Skin epidermis (tissue), 12 donors: ENCODE data around the gene TRIM9.
"Not testable (repeated sequence)": the region's sequence is repeated elsewhere in the genome, so short reads cannot be mapped to it uniquely, and the experiment has no call there.

ENCODE experiments used
- H3K27ac ChIP-seq, 21 experiments: fragments of 200-600 bp; sonication (generic) in 11 of 21; one replicate each; pipeline ENCODE4 v1.5.0; 2020; ENCODE audit warnings: mild to moderate bottlenecking in 3 of 21, inconsistent platforms in 2 of 21, moderate library complexity in 2 of 21
- H3K4me3 ChIP-seq, 7 experiments: fragments of 200-600 bp; sonication (generic) in 2 of 7; one replicate each; pipeline ENCODE4 v1.5.0; 2020; ENCODE audit warnings: inconsistent platforms in 2 of 7, mild to moderate bottlenecking in 2 of 7, moderate library complexity in 1 of 7

The TRIM9 gene

DNA sequence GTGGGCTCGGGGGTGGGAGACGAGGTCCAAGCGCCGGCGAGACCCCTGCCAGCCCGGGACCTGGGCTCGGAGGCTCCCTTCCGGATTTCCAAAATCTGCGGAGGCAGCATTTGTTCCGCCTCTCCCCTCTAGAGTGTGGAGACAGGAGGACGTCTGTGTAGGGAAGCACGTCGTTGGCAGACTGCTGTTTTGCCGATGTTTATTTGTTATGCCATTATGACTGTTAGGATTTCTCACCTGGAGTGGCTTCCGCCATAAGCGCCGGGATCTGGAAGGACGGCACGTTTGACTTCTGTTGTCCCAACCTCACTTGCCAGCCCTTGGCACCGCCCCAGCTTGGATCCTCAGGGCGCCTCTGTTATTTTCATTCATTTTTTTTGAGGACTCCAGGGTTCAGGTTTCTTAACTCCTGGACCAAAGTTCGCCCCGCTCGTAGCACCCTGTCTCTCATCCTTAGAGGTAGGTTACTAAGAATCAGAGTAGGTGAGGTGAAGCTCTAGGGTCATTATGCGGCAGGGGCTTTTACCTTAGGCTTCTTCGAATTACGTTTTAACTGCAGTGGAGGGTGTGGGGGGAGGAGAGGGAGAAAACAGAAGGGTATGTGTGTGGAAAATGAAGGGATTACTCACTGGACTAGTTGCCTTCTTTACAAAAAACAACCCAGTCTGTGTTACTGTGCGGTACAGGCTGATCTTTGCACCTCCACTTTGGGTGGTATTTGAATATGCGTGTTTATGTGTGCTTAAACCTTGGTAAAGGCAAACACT, 150.1 kb downstream of the TRIM9 start:
- Histone ChIP-seq H3K27ac (peak overlapping the region; percentile 33 to 93 (median 84)), H3K4me3 (peak overlapping the region; percentile 53 to 80 (median 72))

DNA sequence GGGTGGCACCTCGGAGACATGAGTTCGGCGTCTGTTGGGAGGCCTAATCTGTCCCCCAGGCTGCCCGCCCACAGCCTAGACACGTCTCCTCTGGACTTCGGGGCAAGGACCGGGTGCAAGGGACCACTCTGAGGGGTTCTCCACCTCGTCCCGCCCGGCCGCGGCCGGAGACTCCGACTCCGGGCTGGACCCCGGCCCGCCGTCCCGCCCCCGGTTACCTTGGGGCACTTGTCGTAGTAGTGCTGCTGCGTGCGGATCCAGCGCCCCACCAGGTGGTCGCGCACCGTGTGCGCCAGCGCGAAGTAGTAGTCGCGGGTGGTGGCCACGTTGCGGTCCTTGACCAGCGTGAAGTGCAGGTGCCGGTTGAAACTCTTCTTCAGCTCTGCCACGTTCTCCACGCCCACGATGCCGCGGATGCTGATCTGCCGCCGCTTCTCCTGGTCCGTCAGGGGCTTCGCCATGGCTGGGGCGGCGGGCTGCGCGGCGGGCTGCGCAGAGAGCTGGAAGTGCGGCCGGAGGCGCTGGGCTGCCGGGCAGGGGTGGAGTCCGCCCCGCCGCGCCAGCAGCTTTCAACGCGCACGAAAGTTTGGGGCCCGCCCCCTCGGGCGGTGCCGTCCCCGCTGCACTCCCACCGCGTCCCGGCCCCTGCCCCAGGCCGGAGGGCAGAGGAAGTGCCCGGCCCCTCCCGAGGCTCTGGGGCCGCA, 150.8 kb downstream of the TRIM9 start, which contains the start of gene PYGL:
TSS of gene PYGL (minus strand) at position 541 of the 704 bp plus-strand sequence. CDS start at position 461, 80 bp downstream.
- peak within 1 kb of the TSS; percentile 53 to 80 (median 72) for H3K4me3 ChIP-seq
- peak within 1 kb of the TSS; percentile 33 to 93 (median 84) for H3K27ac ChIP-seq

DNA sequence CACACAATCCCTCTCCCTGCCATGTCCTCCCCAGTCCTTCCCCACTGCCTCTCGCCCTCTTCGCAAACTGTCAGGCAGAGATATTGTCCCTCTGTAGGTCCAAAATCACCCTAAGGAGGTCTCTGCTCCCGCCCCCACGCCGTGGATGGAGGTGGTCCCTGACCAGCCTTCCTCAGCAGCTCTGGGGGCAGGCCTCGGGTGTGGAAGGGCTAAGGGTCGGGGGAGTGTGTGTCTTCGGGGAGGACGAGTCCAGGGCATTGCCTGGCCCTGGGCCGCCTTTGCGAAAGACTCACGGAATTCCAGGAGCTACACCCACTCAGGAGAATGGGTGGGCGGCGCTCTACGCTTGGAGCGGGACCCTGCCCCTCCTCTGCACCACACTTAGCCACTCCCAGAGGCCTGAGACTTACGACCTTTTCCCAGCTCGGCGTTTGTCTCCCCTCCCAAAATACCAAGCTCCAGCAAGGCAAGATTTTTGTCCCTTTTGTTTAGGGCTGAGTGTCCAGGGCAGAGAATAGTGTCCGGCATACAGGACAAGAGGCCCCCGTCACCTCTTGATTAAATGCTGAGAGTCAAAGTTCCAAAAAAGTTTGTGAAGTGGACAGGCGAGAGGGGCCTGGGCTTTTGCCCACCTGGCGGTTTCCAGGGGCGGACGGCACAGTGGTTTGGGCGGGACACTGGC, 151.5 kb downstream of the TRIM9 start:
- peak overlapping the region; percentile 33 to 93 (median 84) for H3K27ac ChIP-seq

DNA sequence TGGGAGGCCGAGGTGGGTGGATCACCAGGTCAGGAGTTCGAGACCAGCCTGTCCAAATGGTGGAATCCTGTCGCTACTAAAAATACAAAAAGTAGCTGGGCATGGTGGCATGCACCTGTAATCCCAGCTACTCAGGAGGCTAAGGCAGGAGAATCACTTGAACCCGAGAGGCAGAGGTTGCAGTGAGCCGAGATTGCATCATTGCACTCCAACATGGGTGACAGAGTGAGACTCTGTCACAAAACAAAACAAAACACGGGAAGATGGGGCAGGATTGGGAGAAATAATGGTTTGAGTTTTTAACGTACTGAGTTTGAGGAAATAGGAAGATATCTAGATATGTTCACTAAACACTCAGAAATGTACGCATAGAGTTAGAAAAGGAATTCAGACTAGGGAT, 153.3 kb downstream of the TRIM9 start:
- not testable (repeated sequence) for H3K4me3 ChIP-seq, H3K27ac ChIP-seq

More for the DNA sequence above, 151.5 kb downstream of the TRIM9 start:
- H3K4me3 ChIP-seq, result peak overlapping the region; percentile 53 to 80 (median 72)

DNA sequence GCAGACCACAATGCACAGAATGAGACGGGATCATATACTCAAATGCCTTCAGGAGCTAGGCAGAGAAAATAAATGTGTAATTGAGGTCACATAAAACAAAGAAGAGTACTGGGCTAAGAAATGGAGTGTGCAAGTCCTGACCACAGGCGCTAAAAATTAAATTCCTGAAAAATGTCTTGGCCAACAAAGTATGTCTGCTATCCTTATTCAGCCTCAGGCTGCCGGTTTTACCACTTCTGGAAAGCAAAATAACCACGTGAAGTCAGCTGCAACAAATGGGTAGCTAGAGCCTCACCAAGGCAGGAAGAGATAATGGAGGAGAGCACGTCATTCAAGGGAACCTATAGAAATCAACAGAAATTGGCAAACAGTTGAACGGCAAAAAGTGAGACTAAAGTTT, 153.8 kb downstream of the TRIM9 start:
- peak overlapping the region in 1 of 21 experiments; percentile 4 for H3K27ac ChIP-seq
- H3K4me3 ChIP-seq, result no peak overlapping the region

DNA sequence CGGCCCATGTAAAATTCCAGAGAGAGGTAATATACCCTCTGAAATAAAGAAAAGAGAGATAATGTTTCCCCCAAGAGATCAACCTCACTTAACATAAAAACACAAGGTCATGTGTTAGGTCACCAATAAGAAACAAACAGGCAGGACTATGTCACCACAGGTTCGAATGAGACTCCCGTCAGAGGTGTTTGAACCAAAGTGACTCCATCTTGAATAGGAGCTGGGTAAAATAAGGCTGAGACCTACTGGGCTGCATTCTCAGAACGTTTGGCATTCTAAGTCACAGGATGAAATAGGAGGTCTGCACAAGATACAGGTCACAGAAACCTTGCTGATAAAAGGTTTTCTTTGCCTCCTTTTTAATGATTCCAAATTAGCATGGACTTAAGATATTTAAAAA, 157.1 kb downstream of the TRIM9 start:
- H3K27ac ChIP-seq, result peak overlapping the region in 6 of 21 experiments; percentile 3 to 49 (median 11)
- H3K4me3 ChIP-seq, result no peak overlapping the region

DNA sequence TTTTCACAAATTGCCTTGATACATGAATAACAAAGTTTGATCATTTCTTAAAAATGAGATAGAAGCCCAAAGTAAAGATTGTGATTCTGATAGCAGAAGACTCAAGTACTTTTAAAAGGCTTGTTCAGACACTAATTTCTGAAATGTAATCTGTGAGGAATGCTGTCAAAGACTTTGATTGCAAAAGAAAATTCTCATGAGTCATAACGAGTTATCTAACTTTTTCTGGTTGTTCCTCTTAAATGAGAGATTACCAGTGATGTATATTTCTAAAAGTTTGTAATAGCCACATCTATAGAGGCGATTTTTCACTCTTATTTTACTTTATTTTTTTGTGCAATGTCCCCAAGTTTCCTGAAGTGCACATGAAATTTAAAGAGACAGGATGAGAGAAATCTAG, 157.6 kb downstream of the TRIM9 start:
- Histone ChIP-seq H3K4me3 (no peak overlapping the region), H3K27ac (peak overlapping the region in 9 of 21 experiments; percentile 9 to 72 (median 39))

DNA sequence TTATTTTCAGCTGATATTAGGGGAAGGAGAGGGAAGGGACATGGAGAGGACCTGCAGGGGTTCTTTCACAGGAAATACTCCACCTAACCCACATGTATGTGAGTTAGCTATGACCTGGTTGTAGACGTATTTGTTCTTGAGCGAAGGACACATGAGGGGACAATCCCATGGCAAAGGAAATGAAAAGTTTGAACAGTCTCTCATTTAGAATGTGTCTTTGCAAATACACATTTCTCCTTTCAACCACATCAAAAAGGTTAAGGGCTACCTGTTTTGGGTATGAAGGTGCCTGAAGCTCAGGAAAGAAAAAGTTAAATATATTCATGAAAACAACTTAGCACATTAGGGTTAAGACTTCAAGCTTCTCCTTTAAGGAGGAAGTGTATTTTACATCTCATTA, 158.0 kb downstream of the TRIM9 start:
- H3K27ac ChIP-seq, result peak overlapping the region in 8 of 21 experiments; percentile 11 to 72 (median 26)
- no peak overlapping the region for H3K4me3 ChIP-seq

DNA sequence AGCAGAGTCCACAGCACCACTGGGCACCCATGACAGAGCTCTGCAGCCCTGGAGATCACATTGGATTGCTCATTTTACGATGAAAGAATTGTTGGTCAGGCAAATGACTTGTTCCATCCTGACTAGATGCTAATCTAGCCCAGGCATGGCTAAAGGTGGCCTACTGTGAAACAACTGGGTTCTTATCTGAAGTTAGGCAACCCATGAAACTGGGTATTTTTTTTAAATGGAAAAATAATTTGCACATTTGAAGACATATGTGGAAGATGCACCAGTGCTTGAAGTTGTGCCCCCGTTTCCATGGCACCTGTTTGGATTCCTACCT, 158.9 kb downstream of the TRIM9 start:
- Histone ChIP-seq H3K27ac (peak overlapping the region in 1 of 21 experiments; percentile 26), H3K4me3 (no peak overlapping the region)

DNA sequence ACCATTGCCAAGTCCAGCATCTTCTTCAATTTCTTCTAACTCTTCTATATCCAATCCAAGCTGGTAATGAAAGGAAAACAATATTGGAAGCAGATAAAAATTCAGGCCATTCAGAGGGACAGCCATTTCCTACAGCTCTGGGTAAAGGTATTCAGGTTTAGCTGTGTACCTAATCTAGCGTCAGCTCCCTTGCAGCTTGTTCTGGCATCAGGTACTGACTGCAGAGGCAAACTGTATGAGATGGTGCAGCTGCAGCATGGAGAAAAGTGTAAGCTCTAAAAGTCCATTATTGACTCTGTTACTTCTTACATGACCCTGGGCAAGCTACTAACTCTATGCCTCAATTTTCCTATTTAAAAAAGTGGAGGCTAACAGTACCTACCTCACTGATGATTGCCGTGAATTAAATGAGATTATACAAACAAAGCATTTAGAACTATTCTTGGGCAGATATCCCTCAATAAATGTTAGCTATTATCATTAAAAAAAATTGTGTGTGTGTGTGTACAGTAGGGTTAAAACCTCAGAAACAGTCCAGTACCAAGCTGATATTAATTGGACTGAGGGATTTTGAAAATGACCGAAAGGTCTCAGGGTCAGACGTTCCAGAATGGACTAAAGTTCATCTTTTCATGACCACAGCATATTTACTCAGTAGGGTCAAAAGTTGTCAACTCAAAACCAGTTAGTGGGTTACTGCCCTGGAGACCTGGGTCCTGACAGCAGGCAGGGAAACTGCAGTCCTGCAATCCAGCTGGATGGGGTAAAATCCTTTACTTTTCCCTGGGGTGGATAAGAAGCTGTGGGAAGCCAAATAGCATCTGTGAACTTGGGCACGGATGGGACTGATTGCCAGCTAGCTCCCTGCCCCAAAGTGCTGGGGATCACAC, 159.5 kb downstream of the TRIM9 start:
- no peak overlapping the region for H3K27ac ChIP-seq

DNA sequence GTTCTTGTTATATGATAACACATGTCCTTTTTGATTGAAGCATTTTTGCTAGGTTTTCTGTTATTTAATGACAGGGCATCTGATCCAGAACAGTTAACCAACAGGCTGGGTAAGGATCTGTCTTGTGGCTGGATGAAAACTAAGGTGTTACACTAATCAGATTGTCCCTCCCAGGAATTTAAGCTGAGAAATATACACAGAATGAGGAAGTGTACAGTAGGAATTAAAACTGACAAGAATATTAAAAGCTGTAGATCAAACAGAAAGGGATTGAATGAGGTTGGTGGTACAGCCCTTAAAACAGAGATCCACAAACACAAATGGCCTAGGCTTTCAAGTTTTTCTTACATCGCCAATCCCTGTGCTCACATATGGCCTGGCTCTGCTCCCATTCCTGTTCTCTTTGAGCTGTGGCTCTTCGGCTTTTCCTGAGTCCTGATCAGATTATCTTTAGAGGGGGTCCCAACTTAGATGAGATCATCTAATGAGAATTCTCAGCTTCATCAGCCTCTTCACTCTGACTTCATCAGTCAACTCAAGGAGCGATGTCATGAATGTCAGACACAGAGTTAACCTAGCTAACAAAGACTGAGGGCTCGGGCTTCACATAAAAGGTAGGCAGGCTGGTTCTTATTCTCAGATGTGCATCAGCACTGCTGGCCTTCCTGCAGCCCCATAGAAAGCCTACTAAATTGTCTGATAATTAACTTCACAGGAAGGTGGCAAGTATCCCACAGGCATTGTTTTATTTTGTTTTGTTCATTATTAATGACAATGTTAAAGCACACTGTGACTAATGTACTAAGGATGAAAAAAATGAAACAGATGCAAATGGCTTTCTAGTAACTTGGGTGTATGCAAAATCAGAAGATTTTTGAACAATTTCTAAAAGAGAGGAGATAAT, 162.1 kb downstream of the TRIM9 start:
- Histone ChIP-seq H3K4me3 (no peak overlapping the region), H3K27ac (no peak overlapping the region)

More for the DNA sequence above, 159.5 kb downstream of the TRIM9 start:
- no peak overlapping the region for H3K4me3 ChIP-seq

DNA sequence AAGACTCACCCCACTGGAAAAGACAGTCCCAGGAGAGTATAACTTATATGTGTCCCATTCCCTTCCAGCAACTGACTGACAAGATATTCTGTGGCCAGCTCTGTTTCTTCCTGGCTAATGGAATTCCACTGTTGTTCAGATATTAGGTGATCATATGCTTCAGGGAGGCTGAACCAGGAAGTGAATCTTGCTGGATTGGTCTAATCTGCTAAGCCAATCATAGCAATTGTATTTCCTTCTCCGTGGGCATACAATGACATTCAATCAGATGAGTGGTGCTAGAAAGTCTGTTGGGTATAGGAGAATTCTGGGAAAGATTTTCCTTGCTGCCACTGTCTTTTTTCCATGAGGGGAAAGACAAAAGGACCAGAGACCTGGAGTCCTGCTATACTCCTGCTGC, 162.7 kb downstream of the TRIM9 start:
- H3K4me3 ChIP-seq, result no peak overlapping the region
- H3K27ac ChIP-seq, result no peak overlapping the region

DNA sequence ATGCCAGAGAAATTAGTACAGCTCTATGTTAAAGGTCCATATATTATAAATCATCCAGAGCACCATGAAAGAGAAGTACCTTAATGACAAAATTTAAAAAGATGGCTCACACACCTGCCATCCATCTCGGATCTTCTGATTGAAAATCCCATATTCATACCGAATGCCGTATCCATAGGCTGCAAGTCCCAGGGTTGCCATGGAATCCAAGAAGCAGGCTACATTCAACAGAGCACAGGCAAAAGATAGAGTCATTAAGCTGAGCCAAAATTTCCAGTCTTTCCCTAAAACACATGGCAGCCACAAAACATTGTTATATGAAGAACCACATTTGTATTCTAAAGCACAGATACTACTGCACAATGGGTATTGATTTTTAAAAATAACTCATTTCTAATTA, 163.3 kb downstream of the TRIM9 start:
- Histone ChIP-seq H3K4me3 (no peak overlapping the region), H3K27ac (no peak overlapping the region)

DNA sequence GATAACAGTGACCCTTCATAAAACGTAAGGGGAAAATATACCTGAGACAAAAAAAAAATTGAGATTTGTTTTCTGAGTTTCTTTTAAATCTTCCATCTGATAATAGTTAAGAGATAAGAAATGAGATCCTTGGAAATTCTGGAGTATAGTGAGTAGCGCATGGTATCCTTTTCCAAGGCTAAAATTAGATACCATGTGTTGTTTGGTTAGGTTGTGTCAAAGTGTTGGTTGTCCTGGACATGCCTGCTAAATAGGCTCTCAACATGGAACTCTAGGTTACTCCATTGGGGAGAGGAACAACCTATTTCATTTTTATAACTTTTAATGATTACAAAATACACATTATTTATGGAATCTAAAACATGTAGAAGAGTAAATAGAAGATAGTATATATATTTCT, 165.4 kb downstream of the TRIM9 start:
- H3K4me3 ChIP-seq, result no peak overlapping the region

DNA sequence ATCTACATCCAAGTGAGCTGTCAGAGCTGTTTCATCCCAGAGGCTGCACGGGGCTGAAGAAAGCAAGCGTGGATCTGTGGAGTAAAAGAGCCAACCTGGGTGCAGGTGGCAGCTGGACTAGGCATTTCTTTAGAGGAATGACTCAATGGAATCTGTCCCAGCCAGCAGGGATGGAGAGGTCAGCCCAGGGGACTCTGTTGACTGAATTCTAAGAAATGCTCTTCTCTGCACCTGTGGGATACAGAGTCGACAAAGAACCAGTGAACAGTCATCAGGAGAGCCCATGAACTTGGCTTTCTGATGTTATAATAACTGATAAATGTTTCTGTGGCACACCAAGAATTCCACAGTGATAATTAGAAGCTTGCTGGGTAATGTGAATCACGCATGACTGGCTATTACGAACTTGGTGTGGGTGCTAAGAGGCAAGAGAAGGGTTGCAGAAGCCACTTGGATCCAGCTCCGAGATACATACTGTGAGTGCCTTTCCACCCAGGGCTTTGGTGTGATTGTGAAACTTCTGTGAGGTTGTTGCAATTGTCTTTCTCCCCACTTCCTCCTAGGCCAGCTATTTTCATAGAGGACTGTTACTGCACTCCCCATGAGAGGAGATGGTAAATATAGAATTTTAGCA, 166.8 kb downstream of the TRIM9 start:
- Histone ChIP-seq H3K27ac (peak overlapping the region in 1 of 21 experiments; percentile 33), H3K4me3 (no peak overlapping the region)

More for the DNA sequence above, 165.4 kb downstream of the TRIM9 start:
- H3K27ac ChIP-seq, result no peak overlapping the region

DNA sequence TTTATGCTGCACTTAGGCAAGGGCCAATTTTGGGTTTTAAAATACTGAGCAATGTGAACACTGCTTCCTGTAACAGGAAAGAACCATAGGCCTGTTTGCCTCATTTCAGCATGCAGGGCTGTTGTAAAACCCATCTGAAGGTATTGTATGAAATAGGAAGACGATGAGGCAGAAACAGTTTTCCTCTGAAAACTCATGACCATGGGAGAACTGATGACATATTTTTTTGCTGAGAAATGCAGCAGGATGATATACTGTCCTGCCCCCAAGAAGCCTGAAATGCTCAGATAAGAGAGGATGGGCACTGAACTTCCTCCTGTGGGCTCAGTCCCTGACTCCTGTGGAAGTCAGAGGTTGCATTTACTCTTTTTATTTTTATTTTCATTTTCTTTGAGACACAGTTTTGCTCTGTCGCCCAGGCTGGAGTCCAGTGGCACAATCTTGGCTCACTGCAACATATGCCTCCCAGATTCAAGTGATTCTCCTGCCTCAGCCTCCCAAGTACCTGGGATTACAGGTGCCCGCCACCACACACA, 168.0 kb downstream of the TRIM9 start:
- Histone ChIP-seq H3K4me3 (no peak overlapping the region), H3K27ac (peak overlapping the region in 1 of 21 experiments; percentile 1)
